Stimulated activated CD4-positive, alpha-beta T cell treated with anti-CD3 and anti-CD28 coated beads, Interleukin-1b, Interleukin-23, amount 100 ng/mL, for 4 hours (primary cell): ENCODE data around the gene CPLX1.
A peak's percentile ranks its signal among the peaks of the same experiment; 100 is the strongest.

Experiments used
- DNase-seq, 2 donors: peaks; one replicate each; pipeline ENCODE4 v3.0.0-alpha.2; 2020; ENCODE audit warnings: low read depth in 2 of 2

Gene CPLX1

DNA sequence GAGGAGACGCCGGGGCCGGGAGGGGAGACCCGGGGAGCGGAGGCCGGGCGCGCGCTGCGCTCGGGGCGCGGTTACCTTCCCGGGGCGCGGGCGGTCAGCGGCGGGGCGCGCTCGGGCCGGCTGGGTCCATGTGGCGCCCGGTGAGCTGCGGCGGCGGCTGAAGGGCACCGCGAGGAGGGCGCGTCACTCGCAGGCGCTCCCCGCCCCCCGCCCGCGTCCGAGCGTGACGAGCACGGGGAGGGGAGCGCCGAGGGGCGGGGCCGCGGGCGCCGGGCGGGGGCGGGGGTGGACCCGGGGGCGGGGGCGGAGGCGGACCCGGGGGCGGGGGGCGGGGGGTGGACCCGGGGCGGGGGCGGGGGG lies at the start of gene CPLX1:
Gene CPLX1 (minus strand): TSS at position 159 of the 360 bp plus-strand sequence. CDS start 1,607 bp downstream, outside the sequence.
- peak; percentile 20 to 24 for DNase-seq

DNA sequence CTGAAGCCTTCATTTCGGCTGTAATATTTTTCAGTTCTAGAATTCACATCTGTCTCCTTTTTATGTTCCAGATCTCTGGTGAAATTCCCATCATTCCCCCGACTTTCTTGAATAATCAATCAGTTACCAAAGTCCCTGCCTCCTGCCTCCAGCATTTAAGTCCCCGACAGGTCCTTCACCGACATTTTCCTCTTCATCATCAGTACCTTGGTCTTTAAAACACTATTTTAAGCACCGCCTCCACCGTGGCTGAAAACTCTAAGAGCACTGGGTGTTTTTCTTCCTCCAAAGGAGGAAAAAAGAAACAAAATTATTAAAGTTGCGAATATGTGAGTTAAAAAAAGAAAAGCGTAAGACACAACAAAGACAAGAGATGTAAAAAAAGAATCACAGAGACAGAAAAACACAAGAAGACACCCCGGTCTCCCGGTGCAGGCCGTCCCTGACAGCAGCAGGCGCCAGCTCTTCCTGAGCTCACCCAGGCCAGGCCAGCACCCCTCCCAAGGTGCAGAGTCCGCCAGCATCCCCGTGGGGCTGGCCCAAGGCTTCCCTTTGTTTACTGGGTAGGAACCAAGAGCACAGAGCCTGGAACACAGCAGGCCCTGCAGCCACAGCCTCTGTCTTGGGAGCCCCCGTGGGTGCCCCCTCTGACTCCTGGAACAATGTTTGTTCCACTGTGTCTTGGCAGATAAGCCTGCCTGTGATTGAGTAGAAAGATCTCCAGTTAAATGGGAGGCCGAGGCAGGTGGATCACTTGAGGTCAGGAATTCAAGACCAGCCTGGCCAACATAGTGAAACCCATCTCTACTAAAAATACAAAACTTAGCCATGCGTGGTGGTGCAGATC lies 49.3 kb upstream of the CPLX1 start:
- DNase-seq: no peak

DNA sequence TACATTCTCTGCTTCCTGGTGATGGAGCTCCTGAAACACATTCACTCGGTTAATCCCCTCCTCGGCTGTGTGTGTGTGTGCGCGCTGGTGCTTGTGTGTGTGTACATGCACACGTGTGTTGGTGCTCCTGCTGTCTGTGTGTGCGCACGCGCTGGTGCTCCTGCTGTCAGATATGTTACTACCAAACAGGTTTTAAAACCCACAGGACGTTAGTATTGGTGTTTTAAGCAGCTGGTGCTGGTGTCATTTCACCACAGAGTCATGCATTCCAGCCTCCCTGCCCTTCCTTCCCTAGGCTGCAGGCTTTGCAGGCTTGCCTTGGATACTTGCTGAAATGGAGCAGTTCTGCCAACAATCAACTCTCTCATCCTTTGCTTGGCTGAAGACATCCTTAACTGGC lies 48.1 kb upstream of the CPLX1 start:
- no peak for DNase-seq

DNA sequence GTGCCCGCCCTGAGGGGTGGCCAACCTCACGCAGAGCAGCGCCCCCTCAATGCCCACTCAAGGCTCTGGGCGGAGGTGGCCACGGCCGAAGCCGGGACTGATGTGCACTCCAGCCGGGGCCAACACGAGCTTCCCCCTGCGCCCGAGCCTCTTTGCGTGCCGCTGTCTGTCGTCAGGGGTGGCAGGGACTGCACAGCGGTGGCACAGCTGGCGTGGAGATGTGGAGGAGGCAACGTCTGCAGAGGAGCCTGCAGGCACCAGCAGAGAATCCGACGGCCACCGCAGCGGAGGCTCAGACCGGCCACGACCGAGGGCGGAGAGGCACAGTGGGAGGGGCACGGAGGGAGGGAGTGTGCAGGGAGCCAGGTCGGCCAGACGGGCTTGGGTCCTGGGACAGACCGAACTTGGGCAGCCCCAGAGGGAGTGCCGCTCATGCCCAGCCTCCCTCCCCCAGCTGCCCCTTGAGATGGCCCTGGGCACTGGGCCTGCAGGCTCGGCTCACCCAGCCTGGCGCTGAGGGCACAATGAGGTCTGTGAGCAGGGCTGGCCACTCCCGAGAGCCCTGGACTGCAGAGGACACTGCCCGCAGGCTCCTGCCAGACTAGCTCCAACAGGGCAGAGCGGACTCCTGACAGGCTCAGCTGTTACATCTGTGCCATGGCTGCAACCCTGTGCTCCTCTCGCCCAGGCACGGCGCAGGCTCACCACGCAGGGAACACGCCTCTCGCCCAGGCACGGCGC lies 46.5 kb upstream of the CPLX1 start:
- no peak for DNase-seq

DNA sequence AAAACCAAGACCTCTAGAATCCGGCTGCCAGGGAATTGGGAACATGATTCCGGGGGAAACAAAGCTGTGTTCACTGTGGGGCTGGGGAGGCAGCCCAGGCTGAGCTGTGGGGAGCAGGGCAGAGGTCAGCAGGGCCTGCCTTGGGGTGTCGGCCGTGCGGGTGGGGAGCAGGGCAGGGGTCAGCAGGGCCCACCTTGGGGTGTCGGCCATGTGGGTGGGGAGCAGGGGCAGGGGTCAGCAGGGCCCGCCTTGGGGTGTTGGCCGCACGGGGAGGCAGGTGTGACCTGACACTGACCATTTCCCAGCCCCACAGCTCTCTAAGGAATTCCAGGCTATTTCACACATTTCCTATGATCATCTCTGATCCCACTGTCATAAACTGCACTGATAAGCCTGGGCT lies 45.6 kb upstream of the CPLX1 start:
- DNase-seq: no peak

DNA sequence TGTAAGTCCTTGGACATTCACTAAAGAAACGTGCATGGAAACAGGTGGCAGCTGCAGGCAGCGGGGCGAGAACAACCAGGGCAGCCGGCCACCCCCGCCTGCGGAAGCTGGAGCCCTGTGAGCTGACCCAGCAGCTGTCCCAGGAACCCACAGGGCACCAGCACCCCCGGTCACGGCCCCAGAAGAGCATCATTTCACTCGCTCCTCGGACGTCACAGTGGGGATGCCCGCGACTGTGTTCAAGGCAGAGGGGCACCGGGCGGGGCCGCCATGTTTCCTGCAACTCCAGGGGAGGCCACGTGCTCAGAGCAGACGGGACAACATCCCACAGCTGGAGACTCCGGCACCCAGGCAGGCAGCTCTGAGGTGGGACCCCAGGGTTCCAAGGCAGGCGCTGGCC lies 45.0 kb upstream of the CPLX1 start:
- DNase-seq: no peak

DNA sequence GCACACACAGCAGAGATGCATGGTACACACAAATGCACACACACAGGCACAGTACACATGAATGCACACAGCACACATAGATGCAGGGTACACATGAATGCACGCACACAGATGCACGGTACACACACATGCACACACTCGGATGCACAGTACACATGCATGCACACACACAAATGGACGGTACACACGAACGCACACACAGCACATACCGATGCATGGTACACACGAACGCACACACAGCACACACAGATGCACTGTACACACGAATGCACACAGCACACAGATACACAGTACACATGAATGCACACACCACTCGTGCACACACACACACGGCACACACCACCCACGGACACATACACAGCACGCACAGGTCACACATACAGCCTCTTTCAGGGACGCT lies 43.8 kb upstream of the CPLX1 start:
- DNase-seq: no peak

DNA sequence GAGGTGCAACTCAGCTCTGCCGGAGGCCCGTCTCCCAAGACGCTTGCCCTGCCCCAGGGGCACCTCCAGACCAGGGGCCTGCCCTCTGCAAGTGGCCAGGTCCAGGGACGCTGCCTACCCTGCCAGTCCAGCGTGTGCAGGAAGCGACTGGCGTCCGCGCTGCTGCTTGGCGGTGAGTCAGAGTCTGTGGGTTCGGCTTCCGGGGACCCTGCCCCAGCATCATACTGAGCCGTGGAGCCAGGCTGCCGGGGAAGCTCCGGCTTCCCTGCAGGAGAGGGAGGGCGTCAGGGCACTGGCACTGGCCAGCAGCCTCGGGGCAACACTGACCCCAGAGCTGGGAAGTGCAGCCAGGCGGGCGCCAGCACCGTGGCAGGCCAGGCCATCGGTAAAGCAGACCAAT lies 42.5 kb upstream of the CPLX1 start:
- no peak for DNase-seq

DNA sequence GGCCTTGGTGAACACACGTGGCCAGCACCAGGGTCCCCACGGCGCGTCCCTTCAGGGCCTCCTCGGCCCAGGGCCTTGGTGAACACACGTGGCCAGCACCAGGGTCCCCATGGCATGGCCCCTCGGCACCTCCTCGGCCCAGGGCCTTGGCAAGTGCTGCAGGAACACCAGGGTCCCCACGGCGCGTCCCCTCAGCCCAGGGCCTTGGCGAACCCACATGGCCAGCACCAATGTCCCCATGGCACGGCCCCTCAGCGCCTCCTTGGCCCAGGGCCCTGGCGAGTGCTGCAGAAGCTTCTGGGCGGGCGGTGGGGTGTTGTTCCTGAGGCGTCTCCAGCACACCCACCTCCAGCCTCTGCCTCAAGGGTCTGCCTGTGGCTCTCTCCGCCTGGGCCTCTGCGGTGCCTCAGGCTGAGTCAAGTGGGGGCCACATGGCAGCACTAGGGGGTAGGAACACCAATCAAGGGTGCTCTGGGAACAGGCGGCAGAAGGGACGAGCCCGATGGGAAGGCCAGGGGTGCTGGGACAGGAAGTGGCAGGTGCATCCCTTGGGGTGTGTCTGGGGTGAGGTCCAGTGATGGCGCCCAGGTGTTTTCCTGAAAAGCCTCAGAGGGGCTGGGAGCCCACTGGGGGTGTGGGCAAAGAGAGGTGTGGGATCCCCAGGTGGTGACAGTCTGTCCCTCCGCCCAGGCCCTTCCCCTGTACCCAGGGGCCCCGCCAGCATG lies 41.8 kb upstream of the CPLX1 start:
- DNase-seq: no peak

DNA sequence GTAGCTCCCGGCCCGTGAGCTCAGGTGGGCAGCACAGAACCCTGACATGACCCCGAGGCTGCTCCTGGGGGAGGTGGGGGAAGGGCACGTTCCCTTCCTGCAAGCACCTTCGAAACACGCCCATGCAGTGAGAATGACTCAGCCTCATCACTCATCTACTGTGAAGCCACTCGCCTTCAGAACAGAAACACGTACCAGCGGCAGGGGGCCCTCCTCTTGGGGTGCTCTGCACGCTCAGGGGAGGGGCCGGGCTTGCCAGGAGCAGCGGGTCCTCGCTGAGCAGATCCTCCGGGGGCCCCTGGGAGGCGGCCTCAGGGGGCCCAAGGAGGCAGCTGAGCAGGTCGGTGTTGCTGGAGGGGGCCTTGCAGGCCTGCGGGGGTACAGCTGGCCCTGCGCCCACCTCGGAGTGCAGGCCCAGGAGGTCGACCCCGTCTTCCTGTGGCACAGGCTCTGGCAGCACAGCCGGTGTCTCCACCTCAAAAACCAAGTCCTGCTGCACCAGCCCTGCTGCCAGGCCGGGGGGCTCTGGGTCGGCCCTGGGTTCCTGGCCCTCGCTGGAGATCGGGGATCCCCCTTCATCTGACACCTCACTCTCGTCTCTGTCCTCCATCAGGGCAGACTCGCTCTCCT lies 40.9 kb upstream of the CPLX1 start:
- no peak for DNase-seq

DNA sequence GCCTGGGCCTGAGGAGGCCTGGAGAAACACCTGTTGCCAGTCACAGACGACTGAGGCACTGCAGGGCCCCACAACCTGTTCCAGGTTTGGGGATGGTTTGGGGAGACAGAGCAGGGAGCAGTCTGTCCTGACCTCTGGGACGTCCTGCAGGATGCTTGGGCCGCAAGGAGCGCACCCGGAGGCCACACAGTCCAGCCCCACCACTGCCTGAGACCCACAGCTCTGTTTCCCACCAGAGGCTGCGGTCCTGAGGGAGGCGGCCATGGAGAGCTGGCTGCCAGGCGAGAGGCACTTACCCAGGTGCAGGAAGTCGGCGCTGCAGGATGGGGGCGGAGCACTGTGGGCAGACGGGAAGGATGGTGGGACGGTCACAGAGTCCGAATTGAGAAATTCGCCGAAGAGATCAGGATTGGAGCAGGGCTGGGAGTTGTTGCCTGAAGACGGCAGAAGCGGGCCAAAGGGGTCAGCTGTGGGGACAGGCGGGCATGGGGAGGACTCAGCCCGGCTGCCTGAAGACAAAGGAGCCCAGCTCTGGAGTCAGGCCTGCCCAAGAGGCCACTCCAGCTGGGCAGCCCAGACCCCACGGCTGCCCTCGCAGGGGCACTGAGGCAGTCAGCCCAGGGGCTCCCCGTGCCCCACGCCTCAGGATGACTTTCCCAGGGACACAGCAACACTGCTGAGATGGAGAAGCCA lies 40.3 kb upstream of the CPLX1 start:
- DNase-seq: no peak

DNA sequence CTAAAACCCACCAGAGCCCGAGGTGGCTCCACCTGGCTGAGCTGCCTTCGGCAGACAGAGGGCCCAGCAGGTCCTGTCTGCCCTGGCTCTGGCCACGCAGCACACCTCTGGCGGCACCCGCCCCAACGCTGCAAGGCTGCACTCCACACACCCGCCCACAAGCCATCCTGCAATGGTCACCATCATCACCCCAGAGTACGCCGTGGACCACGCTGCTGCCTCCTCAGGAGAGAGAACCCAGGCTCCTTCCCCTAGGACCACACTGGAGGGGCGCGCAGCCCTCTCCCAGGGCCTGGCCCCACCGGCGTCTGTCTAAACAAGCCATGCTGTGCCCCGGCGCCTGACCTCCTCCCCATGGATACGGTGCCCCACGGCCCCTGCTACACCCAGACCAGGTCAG lies 39.6 kb upstream of the CPLX1 start:
- no peak for DNase-seq

DNA sequence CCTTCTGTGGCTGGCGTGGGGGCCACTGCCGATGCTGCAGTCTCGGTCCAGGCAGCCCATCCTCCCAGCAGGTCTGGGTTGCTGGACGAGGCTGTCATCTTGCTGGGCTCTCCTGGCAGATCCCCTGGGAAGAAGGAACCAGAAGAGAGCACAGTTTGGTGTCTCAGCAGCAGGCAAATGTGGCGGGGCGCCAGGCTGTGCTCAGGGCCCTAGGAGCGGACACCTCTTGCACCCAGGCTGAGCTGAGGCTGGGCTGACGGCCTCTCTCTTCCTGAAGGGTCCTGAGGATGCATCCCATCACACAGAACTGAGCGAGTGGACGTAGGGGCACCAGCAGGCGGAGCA lies 39.2 kb upstream of the CPLX1 start:
- DNase-seq: no peak

DNA sequence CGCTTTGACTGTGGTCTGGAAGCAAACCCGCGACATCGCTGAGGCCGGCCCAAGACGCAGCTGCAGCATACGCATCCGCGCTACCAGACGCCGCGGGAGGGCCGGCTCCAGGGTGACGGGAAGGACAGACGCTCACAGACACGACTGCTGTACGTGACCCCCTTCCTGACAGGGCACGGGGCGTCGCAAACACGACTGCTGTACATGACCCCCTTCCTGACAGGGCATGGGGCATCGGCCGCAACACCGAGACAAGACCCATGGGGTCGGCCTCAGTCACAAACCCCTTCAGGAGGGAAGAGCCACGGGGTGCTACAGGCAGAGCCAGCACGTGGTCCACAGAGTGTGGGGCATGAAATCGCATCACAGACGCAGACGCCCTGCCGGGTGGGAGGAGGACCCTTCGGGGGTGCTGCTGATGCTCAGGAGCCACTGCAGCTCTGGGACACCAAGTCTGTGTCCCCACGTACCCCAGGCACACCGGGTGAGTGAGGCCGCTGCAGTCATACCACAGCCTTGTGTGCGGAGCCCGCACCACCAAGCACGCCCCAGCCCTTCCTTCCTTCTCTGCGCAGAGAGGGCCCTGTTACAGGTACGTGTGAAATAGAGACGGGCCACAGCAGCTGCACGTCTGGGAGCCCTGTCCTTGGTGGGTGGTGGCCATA lies 38.7 kb upstream of the CPLX1 start:
- DNase-seq: no peak

DNA sequence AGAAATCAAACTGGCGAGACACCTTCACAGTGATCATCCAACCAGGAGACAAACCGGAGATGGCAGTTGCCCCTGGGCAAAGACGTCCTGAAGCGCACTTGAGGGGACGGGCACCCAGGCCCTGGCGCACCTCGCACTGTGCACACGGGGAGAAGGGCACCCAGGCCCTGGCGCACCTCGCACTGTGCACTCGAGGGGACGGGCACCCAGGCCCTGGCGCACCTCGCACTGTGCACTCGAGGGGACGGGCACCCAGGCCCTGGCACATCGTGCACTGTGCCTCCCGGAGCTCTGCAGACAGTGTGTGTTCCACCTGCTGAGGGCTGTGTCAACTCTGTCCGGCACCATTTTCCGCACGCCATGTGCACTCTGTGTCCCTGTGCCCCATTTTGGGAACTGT lies 34.6 kb upstream of the CPLX1 start:
- no peak for DNase-seq

DNA sequence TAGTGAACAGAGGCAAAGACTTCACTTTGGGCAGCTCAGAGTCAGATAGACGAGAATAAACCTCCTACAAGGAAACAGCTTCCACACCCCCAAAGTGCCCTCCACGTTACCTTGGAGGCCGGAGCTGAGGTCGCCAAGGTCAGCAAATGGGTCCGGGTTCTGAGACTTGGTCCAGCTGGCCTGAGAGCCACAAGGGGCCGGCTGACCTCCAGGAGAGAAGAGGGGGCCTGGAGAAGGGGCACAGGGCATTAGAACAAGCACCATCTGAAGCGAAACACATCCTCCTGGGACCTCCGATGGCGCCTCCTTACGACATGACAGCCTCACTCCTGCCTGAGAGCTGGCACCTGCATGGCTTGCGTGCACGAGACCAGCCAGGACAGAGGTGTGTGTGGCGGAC lies 33.6 kb upstream of the CPLX1 start:
- no peak for DNase-seq

DNA sequence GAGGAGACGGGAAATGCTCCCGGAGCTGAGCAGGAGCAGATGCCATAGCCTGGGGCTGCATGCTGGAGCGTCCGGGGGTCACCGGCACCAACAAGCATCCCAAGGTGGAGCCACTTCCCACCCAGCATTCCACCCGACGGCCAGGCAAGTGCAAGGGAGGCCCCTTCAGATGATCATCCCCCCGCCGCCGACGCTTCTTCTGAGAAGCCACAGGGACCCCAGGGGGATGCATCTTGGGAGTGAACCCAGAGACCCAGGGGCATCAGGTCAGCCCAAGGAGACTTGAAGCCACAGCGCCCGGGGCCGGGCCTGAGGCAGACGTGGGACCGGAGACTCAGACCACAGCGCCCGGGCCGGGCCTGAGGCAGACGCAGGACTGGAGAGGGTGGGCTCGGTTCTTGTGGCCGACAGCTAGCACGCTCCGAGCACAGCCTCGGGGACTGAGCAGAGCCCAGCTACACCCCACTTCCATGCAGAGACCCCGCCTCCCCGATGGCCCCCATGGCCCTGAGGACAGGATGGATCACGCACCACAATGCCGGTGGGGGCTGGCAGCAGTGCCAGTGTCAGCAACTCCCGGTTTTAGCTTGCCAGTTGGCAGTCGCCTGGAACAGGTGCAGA lies 33.0 kb upstream of the CPLX1 start:
- no peak for DNase-seq

DNA sequence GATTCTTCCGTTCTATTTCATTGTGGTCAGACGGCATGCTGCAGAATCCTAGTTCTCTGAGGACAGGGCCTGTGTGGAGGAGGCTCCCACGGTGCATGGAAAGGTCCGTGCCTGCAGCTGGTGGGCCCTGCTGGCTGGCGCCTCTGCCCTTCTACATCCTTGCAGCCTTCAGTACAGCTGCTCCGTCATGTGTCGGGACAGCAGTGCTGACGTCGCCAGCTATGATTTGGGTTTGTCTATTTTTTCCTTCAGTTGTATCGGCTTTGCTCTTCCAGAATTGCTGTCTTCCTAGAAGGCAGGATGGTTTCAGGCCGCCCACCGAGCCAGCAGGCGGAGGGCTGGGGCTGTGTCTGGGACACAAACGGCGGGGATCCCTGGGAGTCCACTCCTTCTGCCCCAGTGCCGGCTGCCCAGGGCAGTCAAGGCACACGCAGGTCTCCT lies 32.1 kb upstream of the CPLX1 start:
- DNase-seq: no peak

DNA sequence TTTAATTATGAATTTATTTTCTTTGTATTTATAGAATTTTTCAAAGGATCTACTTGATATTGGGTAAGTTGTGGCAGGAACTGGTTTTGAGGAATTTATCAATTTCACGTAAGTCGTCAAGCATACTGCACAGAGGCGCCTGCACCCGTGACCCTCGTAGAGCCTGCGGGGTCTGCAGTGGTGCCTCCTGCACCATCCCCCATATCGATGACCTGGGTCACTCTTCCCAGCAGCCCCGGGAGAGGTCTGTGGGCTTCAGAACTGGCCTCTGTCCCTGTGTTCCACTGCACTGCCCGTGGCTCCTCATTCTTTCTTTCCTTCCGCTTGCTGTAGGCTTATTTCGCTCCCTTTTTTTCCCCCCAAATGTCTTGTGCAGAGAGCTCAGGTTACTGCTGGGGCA lies 31.5 kb upstream of the CPLX1 start:
- DNase-seq: no peak

DNA sequence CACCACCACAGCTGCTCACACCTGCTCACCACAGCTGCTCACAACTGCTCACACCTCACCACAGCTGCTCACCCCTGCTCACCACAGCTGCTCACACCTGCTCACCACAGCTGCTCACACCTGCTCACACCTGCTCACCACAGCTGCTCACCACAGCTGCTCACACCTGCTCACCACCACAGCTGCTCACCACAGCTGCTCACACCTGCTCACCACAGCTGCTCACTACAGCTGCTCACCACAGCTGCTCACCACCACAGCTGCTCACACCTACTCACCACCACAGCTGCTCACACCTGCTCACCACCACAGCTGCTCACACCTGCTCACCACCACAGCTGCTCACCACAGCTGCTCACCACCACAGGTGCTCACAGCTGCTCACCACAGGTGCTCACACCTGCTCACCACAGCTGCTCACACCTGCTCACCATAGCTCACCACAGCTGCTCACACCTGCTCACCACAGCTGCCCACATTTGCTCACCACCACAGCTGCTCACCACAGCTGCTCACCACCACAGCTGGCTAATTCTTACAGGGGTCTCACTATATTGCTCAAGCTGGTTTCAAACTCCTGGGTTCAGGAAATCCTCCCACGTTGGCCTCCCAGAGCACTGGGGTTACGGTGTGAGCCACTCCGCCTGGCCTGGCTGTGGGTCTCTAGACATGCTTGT lies 30.4 kb upstream of the CPLX1 start:
- DNase-seq: no peak
